Suppressor macrophage (primary cell): ENCODE measurements around the gene ZNF207.
"Not testable (repeated sequence)": the region's sequence is repeated elsewhere in the genome, so short reads cannot be mapped to it uniquely, and the experiment has no call there.

Source experiments
- DNase-seq, 4 experiments: peaks; one replicate each; pipeline ENCODE4 v3.0.0-alpha.2; 2020 to 2022

ZNF207 gene

GRCh38 chr17:32335687-32336086 is 14.3 kb upstream of the ZNF207 start:
- no peak for DNase-seq

- DNase-seq, result peak in 3 of 4 experiments; percentile 22 to 30 (median 23)
Measured at GRCh38 chr17:32341141-32341856, 8.7 kb upstream of the ZNF207 start.

- DNase-seq, result peak; percentile 65 to 82 (median 72)
Measured at GRCh38 chr17:32341857-32342602, 7.9 kb upstream of the ZNF207 start, which contains the start of gene C17orf75. C17orf75 (minus strand) TSS chr17:32342173; CDS start chr17:32342139, 34 bp downstream.

GRCh38 chr17:32342603-32343325 is 7.2 kb upstream of the ZNF207 start:
- no peak for DNase-seq

- no peak for DNase-seq
Measured at GRCh38 chr17:32345951-32346600, 3.9 kb upstream of the ZNF207 start.

- no peak for DNase-seq
Measured at GRCh38 chr17:32348483-32348800, 1.5 kb upstream of the ZNF207 start.

- peak; percentile 20 to 53 (median 44) for DNase-seq
Measured at GRCh38 chr17:32349503-32349853, 479 bp upstream of the ZNF207 start.

GRCh38 chr17:32350666-32351418 is 885 bp downstream of the ZNF207 start:
- peak; percentile 76 to 88 (median 84) for DNase-seq

GRCh38 chr17:32352734-32353133 is 2.8 kb downstream of the ZNF207 start:
- not testable (repeated sequence) for DNase-seq

- no peak for DNase-seq
Measured at GRCh38 chr17:32355649-32356377, 5.9 kb downstream of the ZNF207 start.

GRCh38 chr17:32356378-32356743 is 6.4 kb downstream of the ZNF207 start:
- no peak for DNase-seq

GRCh38 chr17:32356750-32357149 is 6.8 kb downstream of the ZNF207 start:
- no peak for DNase-seq

- DNase-seq, result no peak
Measured at GRCh38 chr17:32357615-32358014, 7.7 kb downstream of the ZNF207 start.

- DNase-seq, result no peak
Measured at GRCh38 chr17:32361270-32361669, 11.3 kb downstream of the ZNF207 start.

- no peak for DNase-seq
Measured at GRCh38 chr17:32370426-32370825, 20.5 kb downstream of the ZNF207 start.

GRCh38 chr17:32382526-32383223 is 32.7 kb downstream of the ZNF207 start:
- DNase-seq, result no peak

- no peak for DNase-seq
Measured at GRCh38 chr17:32383926-32384434, 34.0 kb downstream of the ZNF207 start.

- peak in 1 of 4 experiments; percentile 22 for DNase-seq
Measured at GRCh38 chr17:32385121-32385520, 35.2 kb downstream of the ZNF207 start.

- no peak for DNase-seq
Measured at GRCh38 chr17:32385971-32386370, 36.0 kb downstream of the ZNF207 start.

GRCh38 chr17:32386844-32387243 is 36.9 kb downstream of the ZNF207 start:
- DNase-seq, result no peak

GRCh38 chr17:32388128-32388527 is 38.2 kb downstream of the ZNF207 start:
- DNase-seq, result not testable (repeated sequence)
